ENCODE data around the gene TMEM181.

Gene TMEM181

GRCh38 chr6:158539413-158539812 lies 20.5 kb upstream of the TMEM181 start:
- no peaks in the 10 kb centered on the region for H3K27me3 ChIP-seq (ENCODE audit: low read depth, low read length)
- peaks cover 0 to 16% of the 10 kb centered on the region in 2 donors for H3K4me1 ChIP-seq (ENCODE audit: control insufficient read depth in 1 of 2, insufficient read depth in 2 of 2, low read length in 2 of 2)
- H3K27ac ChIP-seq (ENCODE audit: low read length): no peak overlapping the region
- H3K4me3 ChIP-seq (ENCODE audit: low read depth in 1 of 2, low read length in 2 of 2): no peak overlapping the region
- no peaks in the 10 kb centered on the region for H3K9me3 ChIP-seq (ENCODE audit: control insufficient read depth in 1 of 2, low read length in 2 of 2)
- H3K36me3 ChIP-seq (ENCODE audit: control insufficient read depth in 1 of 2, insufficient read depth in 2 of 2, low read length in 2 of 2): no peaks in the 10 kb centered on the region

GRCh38 chr6:158539881-158540280 lies 20.0 kb upstream of the TMEM181 start:
- Histone ChIP-seq H3K4me3 (ENCODE audit: low read depth in 1 of 2, low read length in 2 of 2) (no peak overlapping the region), H3K27ac (ENCODE audit: low read length) (no peak overlapping the region), H3K9me3 (ENCODE audit: control insufficient read depth in 1 of 2, low read length in 2 of 2) (no peaks in the 10 kb centered on the region), H3K4me1 (ENCODE audit: control insufficient read depth in 1 of 2, insufficient read depth in 2 of 2, low read length in 2 of 2) (peaks cover 0 to 16% of the 10 kb centered on the region in 2 donors), H3K36me3 (ENCODE audit: control insufficient read depth in 1 of 2, insufficient read depth in 2 of 2, low read length in 2 of 2) (no peaks in the 10 kb centered on the region), H3K27me3 (ENCODE audit: low read depth, low read length) (no peaks in the 10 kb centered on the region)

DNA sequence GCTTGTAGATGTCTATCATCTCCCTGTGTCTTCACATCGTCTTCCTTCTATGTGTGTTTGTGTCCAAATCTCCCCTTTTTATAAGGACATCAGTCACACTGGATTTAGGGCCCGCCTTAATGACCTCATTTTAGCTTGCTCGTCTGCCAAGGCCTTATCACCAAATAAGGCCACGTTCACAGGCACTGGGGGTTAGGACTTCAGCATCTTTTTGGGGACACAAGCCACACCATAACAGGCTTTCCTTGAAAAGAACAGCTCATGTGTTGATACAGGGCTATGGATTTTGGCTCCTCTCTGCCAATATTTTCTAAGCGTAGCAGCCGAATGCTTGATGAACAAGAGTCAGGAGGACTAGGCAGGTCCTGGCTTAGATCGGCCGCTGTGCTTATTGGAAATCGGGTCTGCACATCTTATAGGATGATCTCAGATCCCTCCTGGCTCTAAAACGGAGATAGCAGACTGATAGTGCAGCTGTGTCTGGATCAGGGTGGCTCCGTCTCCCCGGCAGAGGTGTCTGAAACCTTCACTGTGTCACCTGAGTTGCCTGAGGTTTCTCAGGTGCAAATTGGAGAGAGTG lies 16.2 kb upstream of the TMEM181 start:
- Histone ChIP-seq H3K4me3 (ENCODE audit: low read depth in 1 of 2, low read length in 2 of 2) (no peak overlapping the region), H3K4me1 (ENCODE audit: control insufficient read depth in 1 of 2, insufficient read depth in 2 of 2, low read length in 2 of 2) (no peaks in the 10 kb centered on the region), H3K36me3 (ENCODE audit: control insufficient read depth in 1 of 2, insufficient read depth in 2 of 2, low read length in 2 of 2) (no peaks in the 10 kb centered on the region), H3K27ac (ENCODE audit: low read length) (no peak overlapping the region), H3K27me3 (ENCODE audit: low read depth, low read length) (no peaks in the 10 kb centered on the region), H3K9me3 (ENCODE audit: control insufficient read depth in 1 of 2, low read length in 2 of 2) (no peaks in the 10 kb centered on the region)

- H3K9me3 ChIP-seq (ENCODE audit: control insufficient read depth in 1 of 2, low read length in 2 of 2): no peaks in the 10 kb centered on the region
- H3K36me3 ChIP-seq (ENCODE audit: control insufficient read depth in 1 of 2, insufficient read depth in 2 of 2, low read length in 2 of 2): no peaks in the 10 kb centered on the region
- H3K27ac ChIP-seq (ENCODE audit: low read length): no peak overlapping the region
- no peak overlapping the region for H3K4me3 ChIP-seq (ENCODE audit: low read depth in 1 of 2, low read length in 2 of 2)
- no peaks in the 10 kb centered on the region for H3K4me1 ChIP-seq (ENCODE audit: control insufficient read depth in 1 of 2, insufficient read depth in 2 of 2, low read length in 2 of 2)
- H3K27me3 ChIP-seq (ENCODE audit: low read depth, low read length): no peaks in the 10 kb centered on the region
Observed at GRCh38 chr6:158544428-158544827, 15.5 kb upstream of the TMEM181 start.

GRCh38 chr6:158545043-158545966 lies 14.6 kb upstream of the TMEM181 start:
- H3K4me3 ChIP-seq (ENCODE audit: low read depth in 1 of 2, low read length in 2 of 2): no peak overlapping the region
- H3K27ac ChIP-seq (ENCODE audit: low read length): no peak overlapping the region
- H3K9me3 ChIP-seq (ENCODE audit: control insufficient read depth in 1 of 2, low read length in 2 of 2): no peaks in the 10 kb centered on the region
- no peaks in the 10 kb centered on the region for H3K4me1 ChIP-seq (ENCODE audit: control insufficient read depth in 1 of 2, insufficient read depth in 2 of 2, low read length in 2 of 2)
- H3K27me3 ChIP-seq (ENCODE audit: low read depth, low read length): no peaks in the 10 kb centered on the region
- no peaks in the 10 kb centered on the region for H3K36me3 ChIP-seq (ENCODE audit: control insufficient read depth in 1 of 2, insufficient read depth in 2 of 2, low read length in 2 of 2)

DNA sequence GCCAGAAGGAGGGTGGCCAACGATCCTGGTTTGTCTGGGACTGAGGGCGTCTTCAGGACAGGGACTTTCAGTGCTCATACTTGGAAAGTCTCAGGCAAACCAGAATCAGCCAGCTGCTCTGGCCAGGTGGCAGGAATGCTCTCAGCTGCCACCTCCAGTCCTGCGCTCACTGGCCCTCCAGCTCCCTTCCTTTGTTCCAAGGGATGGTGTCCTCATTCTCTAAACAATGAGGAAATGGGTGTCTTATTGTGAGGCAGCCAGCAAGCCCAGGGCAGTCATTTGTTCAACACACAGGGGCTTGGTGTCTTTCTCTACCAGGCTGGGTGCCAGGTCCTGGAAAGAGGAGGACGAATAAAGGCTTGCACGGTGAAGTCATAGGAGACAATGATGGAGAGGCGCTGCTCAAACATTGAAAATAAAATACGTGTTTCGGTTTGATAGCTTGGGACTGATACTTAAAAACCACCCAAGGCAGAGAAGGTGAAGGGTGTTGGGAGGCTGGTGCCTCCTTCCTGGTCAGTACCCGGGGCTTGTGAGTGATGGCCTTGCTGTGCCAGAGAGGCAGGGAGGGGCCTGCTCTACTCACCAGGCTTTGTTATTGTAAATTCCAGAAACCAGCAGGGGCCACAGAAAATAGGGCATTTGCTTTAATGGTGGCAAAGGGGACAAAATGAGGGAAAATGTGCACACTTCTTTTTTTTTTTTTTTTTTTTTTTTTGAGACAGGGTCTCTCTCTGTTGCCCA lies 11.3 kb upstream of the TMEM181 start:
- Histone ChIP-seq H3K4me3 (ENCODE audit: low read depth in 1 of 2, low read length in 2 of 2) (no peak overlapping the region), H3K36me3 (ENCODE audit: control insufficient read depth in 1 of 2, insufficient read depth in 2 of 2, low read length in 2 of 2) (no peaks in the 10 kb centered on the region), H3K27me3 (ENCODE audit: low read depth, low read length) (no peaks in the 10 kb centered on the region), H3K27ac (ENCODE audit: low read length) (no peak overlapping the region), H3K4me1 (ENCODE audit: control insufficient read depth in 1 of 2, insufficient read depth in 2 of 2, low read length in 2 of 2) (no peaks in the 10 kb centered on the region), H3K9me3 (ENCODE audit: control insufficient read depth in 1 of 2, low read length in 2 of 2) (no peaks in the 10 kb centered on the region)

DNA sequence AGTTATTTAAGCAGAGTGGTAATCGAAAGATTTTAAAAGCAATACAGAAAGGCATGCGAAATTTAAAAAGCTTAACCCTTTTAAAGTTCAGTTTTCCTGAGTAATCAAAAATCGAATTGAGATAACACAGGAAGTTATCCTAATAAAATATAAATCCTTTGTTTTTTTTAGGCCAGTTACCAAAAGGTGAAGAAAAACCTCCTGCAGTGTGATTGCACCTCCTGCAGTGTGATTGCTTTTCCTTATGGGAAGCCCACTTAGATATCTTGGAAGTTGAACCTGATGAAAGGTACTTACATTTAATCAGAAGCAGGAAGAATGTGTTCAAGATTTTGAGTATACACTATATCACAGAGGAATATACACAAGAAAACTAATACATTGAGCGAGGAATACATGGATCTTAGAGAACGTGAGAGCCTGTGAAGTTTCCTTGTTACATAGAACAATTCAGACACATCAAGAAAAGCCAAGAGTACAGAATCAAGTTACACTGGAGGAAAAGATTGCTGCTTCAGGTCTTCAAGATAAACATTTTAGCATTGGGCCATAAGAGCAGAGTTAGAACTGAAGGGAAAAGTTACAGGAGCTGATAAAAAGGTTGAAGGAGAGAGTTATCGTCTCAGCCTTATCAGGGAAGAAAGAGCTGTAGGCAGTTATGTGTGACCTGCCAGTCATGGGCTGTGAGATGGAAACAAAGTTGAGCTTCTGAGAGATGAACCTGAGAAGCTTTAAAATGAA lies 7.7 kb upstream of the TMEM181 start:
- H3K9me3 ChIP-seq (ENCODE audit: control insufficient read depth in 1 of 2, low read length in 2 of 2): no peaks in the 10 kb centered on the region
- no peak overlapping the region for H3K27ac ChIP-seq (ENCODE audit: low read length)

DNA sequence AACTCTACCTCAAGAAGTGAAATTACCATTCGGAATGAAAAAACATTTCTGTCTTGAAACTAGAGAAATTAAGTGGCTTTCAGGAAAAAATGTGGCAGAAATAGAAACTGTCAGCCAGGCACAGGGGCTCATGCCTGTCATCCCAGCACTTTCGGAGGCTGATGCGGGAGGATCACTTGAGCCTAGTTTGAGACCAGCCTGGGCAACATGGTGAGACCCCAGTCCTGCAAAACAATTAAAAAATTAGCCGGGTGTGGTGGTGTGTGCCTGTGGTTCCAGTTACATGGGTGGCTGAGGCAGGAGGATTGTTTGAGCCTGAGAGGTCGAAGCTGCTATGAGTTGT lies 7.1 kb upstream of the TMEM181 start:
- Histone ChIP-seq H3K36me3 (ENCODE audit: control insufficient read depth in 1 of 2, insufficient read depth in 2 of 2, low read length in 2 of 2) (no peaks in the 10 kb centered on the region), H3K27ac (ENCODE audit: low read length) (no peak overlapping the region), H3K4me3 (ENCODE audit: low read depth in 1 of 2, low read length in 2 of 2) (no peak overlapping the region), H3K9me3 (ENCODE audit: control insufficient read depth in 1 of 2, low read length in 2 of 2) (no peaks in the 10 kb centered on the region), H3K27me3 (ENCODE audit: low read depth, low read length) (no peaks in the 10 kb centered on the region), H3K4me1 (ENCODE audit: control insufficient read depth in 1 of 2, insufficient read depth in 2 of 2, low read length in 2 of 2) (no peaks in the 10 kb centered on the region)

More for the DNA sequence above, 7.7 kb upstream of the TMEM181 start:
- Histone ChIP-seq H3K4me1 (ENCODE audit: control insufficient read depth in 1 of 2, insufficient read depth in 2 of 2, low read length in 2 of 2) (no peaks in the 10 kb centered on the region), H3K36me3 (ENCODE audit: control insufficient read depth in 1 of 2, insufficient read depth in 2 of 2, low read length in 2 of 2) (no peaks in the 10 kb centered on the region), H3K27me3 (ENCODE audit: low read depth, low read length) (no peaks in the 10 kb centered on the region), H3K4me3 (ENCODE audit: low read depth in 1 of 2, low read length in 2 of 2) (no peak overlapping the region)

GRCh38 chr6:158554611-158555361 lies 5.1 kb upstream of the TMEM181 start:
- Histone ChIP-seq H3K4me3 (ENCODE audit: low read depth in 1 of 2, low read length in 2 of 2) (no peak overlapping the region), H3K27me3 (ENCODE audit: low read depth, low read length) (no peaks in the 10 kb centered on the region), H3K9me3 (ENCODE audit: control insufficient read depth in 1 of 2, low read length in 2 of 2) (no peaks in the 10 kb centered on the region), H3K36me3 (ENCODE audit: control insufficient read depth in 1 of 2, insufficient read depth in 2 of 2, low read length in 2 of 2) (no peaks in the 10 kb centered on the region), H3K27ac (ENCODE audit: low read length) (no peak overlapping the region), H3K4me1 (ENCODE audit: control insufficient read depth in 1 of 2, insufficient read depth in 2 of 2, low read length in 2 of 2) (no peaks in the 10 kb centered on the region)

DNA sequence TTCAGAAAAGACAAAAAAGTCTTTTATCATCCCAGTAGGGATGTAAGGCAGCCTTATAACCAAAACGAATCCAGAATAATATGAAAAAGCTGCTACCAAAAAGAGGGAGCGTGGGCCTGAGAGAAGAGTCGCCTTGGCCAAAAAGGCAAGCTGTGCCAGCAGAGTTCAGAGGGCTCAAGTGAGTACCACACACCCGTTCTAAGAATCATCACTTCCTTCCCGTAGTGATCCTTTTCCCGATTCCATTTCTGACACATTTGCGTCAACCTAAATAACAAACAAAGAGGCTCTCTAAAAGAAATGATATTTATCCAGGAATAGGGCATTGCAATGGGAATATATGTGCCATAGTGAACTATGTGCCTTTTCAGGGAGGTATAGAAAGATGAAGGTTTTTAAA lies 3.8 kb upstream of the TMEM181 start:
- H3K36me3 ChIP-seq (ENCODE audit: control insufficient read depth in 1 of 2, insufficient read depth in 2 of 2, low read length in 2 of 2): no peaks in the 10 kb centered on the region
- H3K9me3 ChIP-seq (ENCODE audit: control insufficient read depth in 1 of 2, low read length in 2 of 2): no peaks in the 10 kb centered on the region
- no peaks in the 10 kb centered on the region for H3K27me3 ChIP-seq (ENCODE audit: low read depth, low read length)
- H3K27ac ChIP-seq (ENCODE audit: low read length): no peak overlapping the region
- peaks cover under 1 to 2% of the 10 kb centered on the region in 2 donors for H3K4me1 ChIP-seq (ENCODE audit: control insufficient read depth in 1 of 2, insufficient read depth in 2 of 2, low read length in 2 of 2)
- H3K4me3 ChIP-seq (ENCODE audit: low read depth in 1 of 2, low read length in 2 of 2): no peak overlapping the region

Measured in muscle layer of duodenum (tissue), 2 donors.